WTC11 (cell line): ENCODE data around the gene MLST8. TPM values are rescaled to one million over a fixed set of nuclear protein-coding genes. Genes with fewer than 3 reads are reported as not detected.

Experiments used
- ATAC-seq: fragments of 200-7000 bp; cut with Tn5 transposase; 2 replicates; pipeline ENCODE4 v1.10.0; 2021; ENCODE audit warnings: mild to moderate bottlenecking, moderate library complexity
- CTCF ChIA-PET: fragments of 300-600 bp; sonication (Branson Sonifier 250); formaldehyde crosslinking; loops from one replicate; lab custom pipeline; 2021; ENCODE audit warnings: antibody characterized with exemption; lab: Charles Lee
- POLR2A ChIA-PET: fragments of 350-600 bp; sonication (Branson Sonifier 250); formaldehyde crosslinking; loops from one replicate; lab custom pipeline; 2021; ENCODE audit warnings: antibody characterized with exemption; lab: Charles Lee
- DNase-seq: peaks from one replicate; pipeline ENCODE4 v3.0.0; 2021; ENCODE audit warnings: low spot score
- H3K27ac Mint-ChIP-seq: 2 replicates; pipeline ENCODE4 v1.8.0; 2021; ENCODE audit warnings: mixed read lengths
- H3K27me3 Mint-ChIP-seq: 2 replicates; pipeline ENCODE4 v1.8.0; 2021; ENCODE audit warnings: low read depth, mild to moderate bottlenecking, moderate library complexity, mixed read lengths
- H3K36me3 Mint-ChIP-seq: 2 replicates; pipeline ENCODE4 v1.8.0; 2021; ENCODE audit warnings: mixed read lengths
- H3K4me1 Mint-ChIP-seq: 2 replicates; pipeline ENCODE4 v1.8.0; 2022; ENCODE audit warnings: mixed read lengths
- H3K4me3 Mint-ChIP-seq: 2 replicates; pipeline ENCODE4 v1.8.0; 2021; ENCODE audit warnings: mild to moderate bottlenecking, moderate library complexity, mixed read lengths
- H3K9me3 Mint-ChIP-seq: 2 replicates; pipeline ENCODE4 v1.8.0; 2021; ENCODE audit warnings: mixed read lengths
- ATF1 ChIP-seq: sonication (generic); formaldehyde crosslinking; IDR thresholded peaks from 2 replicates; pipeline ENCODE4 v1.8.1; 2023; ENCODE audit warnings: mild to moderate bottlenecking, moderate library complexity, missing genetic modification reagents
- E2F1 ChIP-seq: sonication (generic); formaldehyde crosslinking; IDR thresholded peaks from 2 replicates; pipeline ENCODE4 v1.8.0; 2022; ENCODE audit warnings: mild to moderate bottlenecking, missing genetic modification reagents
- ERG ChIP-seq: fragments of 250-450 bp; sonication (Bioruptor Pico); IDR thresholded peaks from 2 replicates; pipeline ENCODE4 v1.8.0; 2021; ENCODE audit warnings: mild to moderate bottlenecking
- ETV6 ChIP-seq: sonication (generic); formaldehyde crosslinking; IDR thresholded peaks from 2 replicates; pipeline ENCODE4 v1.8.1; 2022; ENCODE audit warnings: mild to moderate bottlenecking, missing genetic modification reagents
- JAZF1 ChIP-seq: fragments of 250-450 bp; sonication (Bioruptor Pico); IDR thresholded peaks from 2 replicates; pipeline ENCODE4 v1.9.0; 2021; ENCODE audit warnings: moderate library complexity, mild to moderate bottlenecking, inconsistent platforms
- MXD4 ChIP-seq: fragments of 250-450 bp; sonication (Bioruptor Pico); IDR thresholded peaks from 2 replicates; pipeline ENCODE4 v1.8.0; 2021; ENCODE audit warnings: mild to moderate bottlenecking, moderate library complexity, borderline replicate concordance
- PREB ChIP-seq: sonication (generic); formaldehyde crosslinking; IDR thresholded peaks from 2 replicates; pipeline ENCODE4 v1.8.1; 2022; ENCODE audit warnings: mild to moderate bottlenecking, missing genetic modification reagents, moderate library complexity, borderline replicate concordance
- RELA ChIP-seq: sonication (generic); formaldehyde crosslinking; IDR thresholded peaks from 2 replicates; pipeline ENCODE4 v1.8.1; 2022; ENCODE audit warnings: missing genetic modification reagents, mild to moderate bottlenecking, borderline replicate concordance
- TP53 ChIP-seq: sonication (generic); formaldehyde crosslinking; IDR thresholded peaks from 2 replicates; pipeline ENCODE4 v1.8.1; 2023; ENCODE audit warnings: mild to moderate bottlenecking, missing genetic modification reagents
- USF1 ChIP-seq: sonication (generic); formaldehyde crosslinking; IDR thresholded peaks from 2 replicates; pipeline ENCODE4 v1.8.0; 2022; ENCODE audit warnings: mild to moderate bottlenecking, missing genetic modification reagents
- ZNF219 ChIP-seq: sonication (generic); formaldehyde crosslinking; IDR thresholded peaks from 2 replicates; pipeline ENCODE4 v1.8.0; 2023; ENCODE audit warnings: missing genetic modification reagents, mild to moderate bottlenecking, borderline replicate concordance
- ZNF263 ChIP-seq: sonication (generic); formaldehyde crosslinking; IDR thresholded peaks from 2 replicates; pipeline ENCODE4 v1.8.1; 2022; ENCODE audit warnings: low read depth, mild to moderate bottlenecking, moderate library complexity, missing genetic modification reagents
- ZNF416 ChIP-seq: fragments of 250-450 bp; sonication (Bioruptor Pico); IDR thresholded peaks from 2 replicates; pipeline ENCODE4 v1.9.0; 2021; ENCODE audit warnings: mild to moderate bottlenecking, inconsistent platforms
- ZNF425 ChIP-seq: fragments of 250-450 bp; sonication (Bioruptor Pico); conservative IDR thresholded peaks from 2 replicates; pipeline ENCODE4 v1.9.0; 2021; ENCODE audit warnings: mild to moderate bottlenecking
- ZNF671 ChIP-seq: fragments of 250-450 bp; sonication (Bioruptor Pico); IDR thresholded peaks from 2 replicates; pipeline ENCODE4 v1.8.0; 2021; ENCODE audit warnings: mild to moderate bottlenecking
- total RNA-seq: library from RNA; stranded (reverse); gene quantifications from 3 replicates; pipeline ENCODE4 v1.2.3, GENCODE V29; 2021
- TF ChIP-seq, protein P1 (sequence below): sonication (generic); formaldehyde crosslinking; IDR thresholded peaks from 2 replicates; pipeline ENCODE4 v1.8.0; 2022; ENCODE audit warnings: missing genetic modification reagents
- TF ChIP-seq, protein P2 (sequence below): sonication (generic); formaldehyde crosslinking; IDR thresholded peaks from 2 replicates; pipeline ENCODE4 v1.8.1; 2023; ENCODE audit warnings: mild to moderate bottlenecking, missing genetic modification reagents
- TF ChIP-seq, protein P3 (sequence below): fragments of 250-450 bp; sonication (Bioruptor Pico); IDR thresholded peaks from 2 replicates; pipeline ENCODE4 v1.9.0; 2021; ENCODE audit warnings: moderate library complexity, mild to moderate bottlenecking, inconsistent platforms, borderline replicate concordance
- TF ChIP-seq, protein P4 (sequence below): sonication (generic); formaldehyde crosslinking; conservative IDR thresholded peaks from 2 replicates; pipeline ENCODE4 v1.8.1; 2023; ENCODE audit warnings: mild to moderate bottlenecking, low read depth, missing genetic modification reagents, moderate library complexity

MLST8 gene
- total RNA-seq, 1 experiment from 2014 or later, result 71.6 TPM

DNA sequence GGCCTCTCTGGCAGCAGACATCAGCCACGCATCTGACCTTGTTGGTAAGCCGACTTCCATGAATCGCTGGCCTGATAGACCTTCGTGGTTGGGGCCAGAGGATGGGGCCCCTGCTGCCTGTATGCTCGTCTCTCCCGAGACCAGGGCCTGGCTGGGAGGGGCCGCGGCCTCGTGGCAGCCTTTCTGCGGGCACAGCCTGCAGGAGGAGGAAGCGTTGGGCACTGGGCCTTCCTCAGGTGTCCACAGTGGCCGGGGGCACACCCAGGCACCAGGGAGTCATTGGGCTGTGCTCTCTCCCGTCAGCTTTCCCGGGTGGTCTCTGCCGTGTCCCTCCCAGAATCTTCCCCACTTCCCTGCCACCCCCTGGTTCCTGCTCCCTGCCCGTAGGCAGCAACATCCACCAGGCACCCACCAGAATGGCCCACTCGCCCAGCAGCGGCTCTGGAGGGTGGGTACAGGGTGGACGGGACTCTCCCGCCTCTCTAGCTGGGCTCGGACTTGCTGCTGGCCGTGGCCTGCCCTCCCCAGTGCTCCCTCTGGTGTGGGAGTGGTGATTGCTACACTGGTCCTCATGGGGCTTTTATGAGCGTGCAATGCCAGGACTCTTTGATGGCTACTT lies 24.5 kb downstream of the MLST8 start:
- DNase-seq (no peak), ATAC-seq (no peak)
- Mint-ChIP-seq H3K27me3 (no peaks in the 10 kb centered on the region), H3K36me3 (peaks cover 3% of the 10 kb centered on the region; the same call in 1 of the 2 replicates), H3K27ac (no peak overlapping the region), H3K4me3 (no peak overlapping the region), H3K4me1 (no peaks in the 10 kb centered on the region), H3K9me3 (no peaks in the 10 kb centered on the region)
- no peak for TF ChIP-seq RELA (CRISPR knock-in tag)
- no peak for TF ChIP-seq ZNF263 (CRISPR knock-in tag)
- no peak for TF ChIP-seq ZNF219 (CRISPR knock-in tag)
- TF ChIP-seq, protein P1, sequence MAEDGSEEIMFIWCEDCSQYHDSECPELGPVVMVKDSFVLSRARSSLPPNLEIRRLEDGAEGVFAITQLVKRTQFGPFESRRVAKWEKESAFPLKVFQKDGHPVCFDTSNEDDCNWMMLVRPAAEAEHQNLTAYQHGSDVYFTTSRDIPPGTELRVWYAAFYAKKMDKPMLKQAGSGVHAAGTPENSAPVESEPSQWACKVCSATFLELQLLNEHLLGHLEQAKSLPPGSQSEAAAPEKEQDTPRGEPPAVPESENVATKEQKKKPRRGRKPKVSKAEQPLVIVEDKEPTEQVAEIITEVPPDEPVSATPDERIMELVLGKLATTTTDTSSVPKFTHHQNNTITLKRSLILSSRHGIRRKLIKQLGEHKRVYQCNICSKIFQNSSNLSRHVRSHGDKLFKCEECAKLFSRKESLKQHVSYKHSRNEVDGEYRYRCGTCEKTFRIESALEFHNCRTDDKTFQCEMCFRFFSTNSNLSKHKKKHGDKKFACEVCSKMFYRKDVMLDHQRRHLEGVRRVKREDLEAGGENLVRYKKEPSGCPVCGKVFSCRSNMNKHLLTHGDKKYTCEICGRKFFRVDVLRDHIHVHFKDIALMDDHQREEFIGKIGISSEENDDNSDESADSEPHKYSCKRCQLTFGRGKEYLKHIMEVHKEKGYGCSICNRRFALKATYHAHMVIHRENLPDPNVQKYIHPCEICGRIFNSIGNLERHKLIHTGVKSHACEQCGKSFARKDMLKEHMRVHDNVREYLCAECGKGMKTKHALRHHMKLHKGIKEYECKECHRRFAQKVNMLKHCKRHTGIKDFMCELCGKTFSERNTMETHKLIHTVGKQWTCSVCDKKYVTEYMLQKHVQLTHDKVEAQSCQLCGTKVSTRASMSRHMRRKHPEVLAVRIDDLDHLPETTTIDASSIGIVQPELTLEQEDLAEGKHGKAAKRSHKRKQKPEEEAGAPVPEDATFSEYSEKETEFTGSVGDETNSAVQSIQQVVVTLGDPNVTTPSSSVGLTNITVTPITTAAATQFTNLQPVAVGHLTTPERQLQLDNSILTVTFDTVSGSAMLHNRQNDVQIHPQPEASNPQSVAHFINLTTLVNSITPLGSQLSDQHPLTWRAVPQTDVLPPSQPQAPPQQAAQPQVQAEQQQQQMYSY (CRISPR knock-in tag), result no peak
- TF ChIP-seq TP53 (CRISPR knock-in tag), result no peak
- TF ChIP-seq USF1 (CRISPR knock-in tag), result no peak
- no peak for TF ChIP-seq JAZF1 (CRISPR knock-in tag)
- TF ChIP-seq ERG (CRISPR knock-in tag), result no peak
- no peak for TF ChIP-seq MXD4
- TF ChIP-seq, protein P2, sequence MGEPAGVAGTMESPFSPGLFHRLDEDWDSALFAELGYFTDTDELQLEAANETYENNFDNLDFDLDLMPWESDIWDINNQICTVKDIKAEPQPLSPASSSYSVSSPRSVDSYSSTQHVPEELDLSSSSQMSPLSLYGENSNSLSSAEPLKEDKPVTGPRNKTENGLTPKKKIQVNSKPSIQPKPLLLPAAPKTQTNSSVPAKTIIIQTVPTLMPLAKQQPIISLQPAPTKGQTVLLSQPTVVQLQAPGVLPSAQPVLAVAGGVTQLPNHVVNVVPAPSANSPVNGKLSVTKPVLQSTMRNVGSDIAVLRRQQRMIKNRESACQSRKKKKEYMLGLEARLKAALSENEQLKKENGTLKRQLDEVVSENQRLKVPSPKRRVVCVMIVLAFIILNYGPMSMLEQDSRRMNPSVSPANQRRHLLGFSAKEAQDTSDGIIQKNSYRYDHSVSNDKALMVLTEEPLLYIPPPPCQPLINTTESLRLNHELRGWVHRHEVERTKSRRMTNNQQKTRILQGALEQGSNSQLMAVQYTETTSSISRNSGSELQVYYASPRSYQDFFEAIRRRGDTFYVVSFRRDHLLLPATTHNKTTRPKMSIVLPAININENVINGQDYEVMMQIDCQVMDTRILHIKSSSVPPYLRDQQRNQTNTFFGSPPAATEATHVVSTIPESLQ, result no peak
- TF ChIP-seq ATF1, result no peak
- TF ChIP-seq PREB (CRISPR knock-in tag), result no peak
- TF ChIP-seq, protein P3, sequence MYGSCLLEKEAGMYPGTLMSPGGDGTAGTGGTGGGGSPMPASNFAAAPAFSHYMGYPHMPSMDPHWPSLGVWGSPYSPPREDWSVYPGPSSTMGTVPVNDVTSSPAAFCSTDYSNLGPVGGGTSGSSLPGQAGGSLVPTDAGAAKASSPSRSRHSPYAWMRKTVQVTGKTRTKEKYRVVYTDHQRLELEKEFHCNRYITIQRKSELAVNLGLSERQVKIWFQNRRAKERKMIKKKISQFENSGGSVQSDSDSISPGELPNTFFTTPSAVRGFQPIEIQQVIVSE, result no peak
- no peak for TF ChIP-seq ZNF671 (CRISPR knock-in tag)
- TF ChIP-seq E2F1 (CRISPR knock-in tag), result no peak
- TF ChIP-seq ETV6, result no peak
- TF ChIP-seq, protein P4, sequence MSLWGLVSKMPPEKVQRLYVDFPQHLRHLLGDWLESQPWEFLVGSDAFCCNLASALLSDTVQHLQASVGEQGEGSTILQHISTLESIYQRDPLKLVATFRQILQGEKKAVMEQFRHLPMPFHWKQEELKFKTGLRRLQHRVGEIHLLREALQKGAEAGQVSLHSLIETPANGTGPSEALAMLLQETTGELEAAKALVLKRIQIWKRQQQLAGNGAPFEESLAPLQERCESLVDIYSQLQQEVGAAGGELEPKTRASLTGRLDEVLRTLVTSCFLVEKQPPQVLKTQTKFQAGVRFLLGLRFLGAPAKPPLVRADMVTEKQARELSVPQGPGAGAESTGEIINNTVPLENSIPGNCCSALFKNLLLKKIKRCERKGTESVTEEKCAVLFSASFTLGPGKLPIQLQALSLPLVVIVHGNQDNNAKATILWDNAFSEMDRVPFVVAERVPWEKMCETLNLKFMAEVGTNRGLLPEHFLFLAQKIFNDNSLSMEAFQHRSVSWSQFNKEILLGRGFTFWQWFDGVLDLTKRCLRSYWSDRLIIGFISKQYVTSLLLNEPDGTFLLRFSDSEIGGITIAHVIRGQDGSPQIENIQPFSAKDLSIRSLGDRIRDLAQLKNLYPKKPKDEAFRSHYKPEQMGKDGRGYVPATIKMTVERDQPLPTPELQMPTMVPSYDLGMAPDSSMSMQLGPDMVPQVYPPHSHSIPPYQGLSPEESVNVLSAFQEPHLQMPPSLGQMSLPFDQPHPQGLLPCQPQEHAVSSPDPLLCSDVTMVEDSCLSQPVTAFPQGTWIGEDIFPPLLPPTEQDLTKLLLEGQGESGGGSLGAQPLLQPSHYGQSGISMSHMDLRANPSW (CRISPR knock-in tag), result no peak
- no peak for TF ChIP-seq ZNF425
- no peak for TF ChIP-seq ZNF416 (CRISPR knock-in tag)
- ChIA-PET CTCF (interaction anchor here (1.1 kb wide), 1 partner anchor 35 kb away, joined by 4 read pairs; no protein-coding TSS in a partner anchor), POLR2A (no interaction called here)
